Natural killer cell treated with Interleukin-12 subunit alpha and Interleukin-12 subunit beta and Interleukin-15 and Interleukin-18, amount 100 ng/mL, for 72 hours (primary cell): Measurements from ENCODE around the gene DCTN2. TPM values are rescaled to one million over a fixed set of nuclear protein-coding genes. Genes with fewer than 3 reads are reported as not detected.

Experiments
- ATAC-seq, 2 donors: fragments of 150-1000 bp; cut with Tn5 transposase in 1 of 2; sonication (Bioruptor Pico), chemical (Tn5 transposase) in 1 of 2; 2 replicates each; pipeline ENCODE4 v1.10.0; 2021
- DNase-seq: peaks from one replicate; pipeline ENCODE4 v3.0.0; 2022; ENCODE audit warnings: low spot score
- H3K27ac Mint-ChIP-seq, 2 donors: 1 replicate in 1 of 2; 2 replicates in 1 of 2; pipeline ENCODE4 v1.8.0; 2022; ENCODE audit warnings: mixed read lengths in 2 of 2, mild to moderate bottlenecking in 1 of 2, moderate library complexity in 1 of 2
- H3K27me3 Mint-ChIP-seq, 2 donors: 1 replicate in 1 of 2; 2 replicates in 1 of 2; pipeline ENCODE4 v1.8.0; 2022; ENCODE audit warnings: mixed read lengths in 2 of 2
- H3K36me3 Mint-ChIP-seq: one replicate; pipeline ENCODE4 v1.8.0; 2022; ENCODE audit warnings: mixed read lengths
- H3K4me1 Mint-ChIP-seq, 2 donors: 1 replicate in 1 of 2; 2 replicates in 1 of 2; pipeline ENCODE4 v1.8.0; 2022; ENCODE audit warnings: low read depth in 2 of 2, mixed read lengths in 2 of 2, mild to moderate bottlenecking in 1 of 2
- H3K4me3 Mint-ChIP-seq: one replicate; pipeline ENCODE4 v1.8.0; 2022; ENCODE audit warnings: mixed read lengths
- H3K9me3 Mint-ChIP-seq: 2 replicates; pipeline ENCODE4 v1.8.0; 2022; ENCODE audit warnings: mixed read lengths
- total RNA-seq, 2 donors: library from RNA; stranded (reverse); gene quantifications; one replicate each; pipeline ENCODE4 v1.2.3, GENCODE V29; 2022

DCTN2 gene
- total RNA-seq, 2 donors from 2014 or later: 94.2 to 98.7 TPM

DNA sequence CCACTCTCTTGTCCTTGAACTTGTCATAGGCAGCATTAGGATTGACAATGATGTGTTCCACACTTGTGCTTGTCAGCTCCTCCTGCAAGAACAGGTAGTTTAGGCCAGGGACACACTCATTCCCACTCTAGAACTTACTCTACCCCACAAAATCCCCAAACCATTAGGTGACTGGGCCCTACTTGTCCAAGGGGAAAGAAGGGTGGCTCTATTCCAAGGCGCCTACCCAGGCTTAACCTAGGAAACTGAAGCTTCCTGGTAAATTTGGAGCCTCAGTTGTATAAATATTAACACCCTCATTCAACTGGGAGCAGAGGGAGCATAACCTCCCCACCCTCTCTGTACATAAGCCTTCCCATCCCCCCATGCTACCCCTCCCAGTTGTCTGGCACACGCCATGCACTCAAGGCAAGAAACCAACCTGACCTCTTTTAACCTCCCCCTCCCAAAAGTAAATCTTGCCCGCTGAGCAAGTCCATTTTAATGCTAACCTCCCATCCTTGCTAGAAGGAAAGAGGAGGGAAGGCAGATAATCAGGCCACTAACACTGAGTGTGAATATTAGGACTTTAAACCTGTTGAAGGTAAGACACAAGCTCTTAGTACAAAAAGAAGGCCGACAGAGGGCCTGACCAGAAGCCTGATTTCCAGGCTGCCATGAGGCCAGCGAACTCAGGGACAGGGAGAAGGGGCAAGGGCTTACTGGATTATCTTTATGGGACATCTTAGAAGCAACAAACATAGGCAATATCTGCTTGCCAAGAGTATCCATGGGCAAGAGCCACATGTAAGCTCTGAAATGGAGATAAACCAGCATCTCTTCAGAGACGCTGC lies 11.0 kb downstream of the DCTN2 start:
- no peak overlapping the region for H3K27ac Mint-ChIP-seq
- no peaks in the 10 kb centered on the region for H3K27me3 Mint-ChIP-seq
- DNase-seq: no peak
- no peak for ATAC-seq
- H3K4me3 Mint-ChIP-seq: no peak overlapping the region
- peaks cover 13% of the 10 kb centered on the region for H3K36me3 Mint-ChIP-seq
- H3K9me3 Mint-ChIP-seq: no peaks in the 10 kb centered on the region
- H3K4me1 Mint-ChIP-seq: peaks cover 0 to 7% of the 10 kb centered on the region in 2 donors

GRCh38 chr12:57534991-57535543 lies 11.9 kb downstream of the DCTN2 start:
- ATAC-seq (no peak), DNase-seq (no peak)
- Mint-ChIP-seq H3K4me3 (no peak overlapping the region), H3K36me3 (peaks cover 14% of the 10 kb centered on the region), H3K27me3 (no peaks in the 10 kb centered on the region), H3K9me3 (no peaks in the 10 kb centered on the region), H3K27ac (no peak overlapping the region), H3K4me1 (peaks cover 0 to 7% of the 10 kb centered on the region in 2 donors)

DNA sequence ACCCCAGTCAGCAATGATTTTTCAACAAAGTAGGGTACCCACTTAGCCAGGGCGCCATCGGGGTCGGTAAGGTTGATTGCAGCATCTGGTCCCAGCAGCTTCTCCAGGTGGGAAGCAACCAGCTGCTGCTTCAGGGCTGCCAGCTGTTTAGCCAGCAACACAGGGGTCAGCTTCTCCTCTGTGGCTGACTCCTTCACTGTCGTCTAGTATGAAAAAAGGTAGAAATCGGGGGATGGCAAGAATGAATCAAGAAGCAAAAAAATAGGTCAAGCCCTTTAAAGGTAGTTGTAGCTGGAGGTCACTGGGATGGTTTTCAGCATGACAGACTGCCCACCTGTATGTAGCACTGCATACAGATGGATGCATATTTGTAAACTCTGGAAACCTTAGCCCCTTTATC lies 12.7 kb downstream of the DCTN2 start:
- H3K36me3 Mint-ChIP-seq: peaks cover 20% of the 10 kb centered on the region
- DNase-seq (no peak), ATAC-seq (no peak)
- no peaks in the 10 kb centered on the region for H3K9me3 Mint-ChIP-seq
- peaks cover 0 to 10% of the 10 kb centered on the region in 2 donors for H3K4me1 Mint-ChIP-seq
- no peak overlapping the region for H3K4me3 Mint-ChIP-seq
- no peaks in the 10 kb centered on the region for H3K27me3 Mint-ChIP-seq
- no peak overlapping the region for H3K27ac Mint-ChIP-seq

DNA sequence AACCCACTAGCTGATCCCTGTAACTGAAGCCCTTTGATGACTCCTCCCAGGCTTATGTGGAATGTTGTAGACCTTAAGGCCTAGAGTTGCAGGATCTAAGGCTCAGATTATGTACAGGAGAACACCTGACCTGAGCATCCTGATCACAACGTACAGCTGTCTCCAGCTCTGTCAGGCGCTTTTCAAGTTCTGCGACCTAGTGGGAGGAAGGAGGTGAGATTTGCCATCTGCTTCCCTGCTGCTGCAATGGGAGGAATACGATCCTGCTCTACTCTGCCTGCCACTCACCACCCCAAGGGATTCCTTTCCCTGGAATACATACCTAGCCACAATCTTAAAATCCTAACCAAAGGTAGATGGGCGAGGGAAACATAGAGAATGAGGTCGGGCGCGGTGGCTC lies 13.9 kb downstream of the DCTN2 start:
- Mint-ChIP-seq H3K9me3 (no peaks in the 10 kb centered on the region), H3K4me1 (peaks cover 0 to 8% of the 10 kb centered on the region in 2 donors), H3K36me3 (peaks cover 20% of the 10 kb centered on the region), H3K27ac (no peak overlapping the region), H3K4me3 (no peak overlapping the region), H3K27me3 (no peaks in the 10 kb centered on the region)
- ATAC-seq (no peak), DNase-seq (no peak)

DNA sequence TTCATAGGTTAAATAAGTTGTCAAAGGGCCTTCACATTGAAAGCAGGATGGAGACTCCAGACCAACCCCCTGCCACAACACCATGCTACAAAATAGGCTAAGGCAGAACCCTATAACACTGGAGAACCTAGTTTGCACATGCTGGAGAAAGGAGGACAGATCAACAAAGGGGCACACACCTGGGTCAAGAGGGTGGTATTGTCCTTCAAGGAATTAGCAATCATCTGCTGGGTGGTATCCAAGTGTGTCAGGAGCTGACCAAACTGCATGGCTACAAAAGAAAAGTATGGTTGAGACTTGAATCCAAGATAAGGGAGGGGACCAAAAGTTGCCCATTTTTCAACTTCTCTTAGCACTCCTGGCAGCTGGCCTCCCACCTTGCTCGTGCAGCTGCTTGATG lies 15.2 kb downstream of the DCTN2 start:
- H3K4me3 Mint-ChIP-seq: no peak overlapping the region
- no peaks in the 10 kb centered on the region for H3K27me3 Mint-ChIP-seq
- H3K36me3 Mint-ChIP-seq: peaks cover 20% of the 10 kb centered on the region
- H3K27ac Mint-ChIP-seq: no peak overlapping the region
- DNase-seq (no peak), ATAC-seq (no peak)
- H3K9me3 Mint-ChIP-seq: no peaks in the 10 kb centered on the region
- H3K4me1 Mint-ChIP-seq: peaks cover 0 to 7% of the 10 kb centered on the region in 2 donors

DNA sequence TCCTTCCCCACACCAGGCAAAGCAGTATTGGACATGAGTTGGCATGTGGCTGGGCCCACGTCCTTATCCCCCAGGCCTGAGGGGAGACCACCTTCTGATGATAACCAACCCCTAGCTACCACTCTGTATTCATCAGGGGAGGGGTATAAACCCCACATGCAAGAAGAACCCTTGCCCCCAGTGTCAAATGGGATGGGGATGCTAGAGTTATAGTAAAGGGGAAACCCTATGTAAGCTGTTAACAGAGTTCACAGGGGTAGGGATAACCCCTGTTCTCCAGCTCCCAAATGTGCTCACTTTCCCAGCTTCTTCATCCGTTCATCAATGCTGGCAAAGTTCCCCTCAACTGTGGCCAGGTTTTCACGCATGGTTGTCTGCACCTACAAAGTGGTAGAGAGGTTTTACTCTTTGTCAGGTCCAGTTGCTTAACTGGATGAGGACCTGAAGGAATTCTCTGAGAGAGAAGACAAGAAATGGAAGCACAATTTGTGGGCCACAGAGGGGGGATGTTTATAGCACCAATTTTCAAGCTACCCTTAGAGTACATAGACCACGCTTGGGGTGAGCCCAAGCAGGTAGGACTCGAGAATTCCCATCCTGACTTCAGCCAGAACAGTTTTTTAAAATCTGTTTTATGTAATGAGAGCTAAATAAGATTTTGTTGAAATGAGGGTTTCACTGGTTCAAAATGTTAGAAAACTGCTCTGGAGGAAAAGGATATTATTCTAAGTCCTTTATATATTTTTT lies 16.4 kb downstream of the DCTN2 start:
- Mint-ChIP-seq H3K4me3 (no peak overlapping the region), H3K36me3 (peaks cover 20% of the 10 kb centered on the region), H3K4me1 (peaks cover 0 to 8% of the 10 kb centered on the region in 2 donors), H3K27me3 (no peaks in the 10 kb centered on the region), H3K27ac (peak overlapping the region; percentile 35 to 37), H3K9me3 (no peaks in the 10 kb centered on the region)
- DNase-seq (no peak), ATAC-seq (no peak)

GRCh38 chr12:57529831-57530230 lies 17.2 kb downstream of the DCTN2 start:
- ATAC-seq: no peak
- Mint-ChIP-seq H3K27ac (peak overlapping the region; percentile 35 to 37), H3K9me3 (no peaks in the 10 kb centered on the region), H3K27me3 (no peaks in the 10 kb centered on the region), H3K4me3 (no peak overlapping the region), H3K36me3 (peaks cover 14% of the 10 kb centered on the region), H3K4me1 (peaks cover 0 to 6% of the 10 kb centered on the region in 2 donors)
- DNase-seq: no peak

DNA sequence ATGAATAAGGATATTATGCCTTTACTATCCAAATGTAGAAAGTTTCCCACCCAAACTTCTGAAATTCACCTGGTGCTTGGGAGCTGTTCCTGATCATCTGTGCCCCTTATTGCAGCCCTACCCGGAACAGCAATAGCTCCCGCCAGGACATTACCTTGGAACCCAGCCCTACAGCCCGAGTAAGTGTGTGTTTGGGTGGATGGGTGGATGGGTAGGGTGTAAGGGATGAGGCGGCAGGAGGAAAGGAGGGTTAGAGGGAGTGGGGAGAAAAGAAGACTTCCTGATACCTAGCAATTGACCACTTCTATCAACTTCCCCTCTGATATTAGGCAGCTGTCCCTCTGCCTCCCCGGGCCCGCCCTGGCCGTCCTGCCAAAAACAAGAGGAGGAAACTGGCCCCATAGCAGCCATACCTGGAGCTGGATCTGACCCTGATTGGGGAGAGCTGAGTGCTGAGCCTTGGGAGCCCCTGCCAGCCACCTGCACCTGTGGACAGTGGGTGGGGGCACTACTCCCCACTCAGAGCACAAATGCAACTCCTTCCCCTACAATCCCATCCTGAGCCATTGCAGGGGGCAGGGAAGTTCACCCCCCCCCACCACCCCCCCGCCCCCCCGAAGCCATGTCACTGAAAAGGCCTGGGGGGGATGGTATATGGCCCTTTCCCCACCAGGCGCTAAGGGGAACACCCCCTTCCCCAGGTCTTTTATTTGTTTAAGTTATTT lies 18.0 kb downstream of the DCTN2 start:
- Mint-ChIP-seq H3K27ac (peak overlapping the region in 1 of 2 donors; percentile 35), H3K4me3 (no peak overlapping the region), H3K9me3 (no peaks in the 10 kb centered on the region), H3K4me1 (peaks cover 7 to 13% of the 10 kb centered on the region in 2 donors), H3K36me3 (peaks cover 19% of the 10 kb centered on the region), H3K27me3 (no peaks in the 10 kb centered on the region)
- no peak for ATAC-seq
- no peak for DNase-seq

- Mint-ChIP-seq H3K4me3 (no peak overlapping the region), H3K27ac (no peak overlapping the region), H3K36me3 (peaks cover 19% of the 10 kb centered on the region), H3K9me3 (no peaks in the 10 kb centered on the region), H3K4me1 (peaks cover 14 to 21% of the 10 kb centered on the region in 2 donors), H3K27me3 (no peaks in the 10 kb centered on the region)
- no peak for DNase-seq
- no peak for ATAC-seq
Measured at GRCh38 chr12:57528176-57528575, 18.8 kb downstream of the DCTN2 start.

DNA sequence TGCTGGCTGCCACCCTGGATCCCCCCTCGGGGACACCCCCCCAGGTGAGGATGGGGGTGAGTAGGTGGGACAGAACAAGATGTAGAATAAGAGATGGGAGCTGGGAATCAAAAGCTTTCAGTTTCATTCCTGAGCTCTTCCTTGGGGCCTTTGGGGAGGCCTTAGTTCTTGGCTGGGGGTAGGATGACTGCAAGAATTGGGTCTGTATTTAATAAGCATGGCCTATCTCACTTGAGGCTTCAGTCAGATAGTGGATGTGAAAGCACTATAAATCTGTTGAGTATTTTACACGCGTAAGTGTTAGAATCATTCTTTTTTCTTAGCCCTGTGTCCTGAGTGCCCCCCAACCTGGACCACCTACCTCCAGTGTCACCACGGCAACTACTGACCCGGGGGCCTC lies 19.8 kb downstream of the DCTN2 start:
- peak overlapping the region in 1 of 2 donors; percentile 47 for H3K27ac Mint-ChIP-seq
- H3K4me3 Mint-ChIP-seq: no peak overlapping the region
- no peaks in the 10 kb centered on the region for H3K27me3 Mint-ChIP-seq
- ATAC-seq (no peak), DNase-seq (no peak)
- H3K36me3 Mint-ChIP-seq: peaks cover 12% of the 10 kb centered on the region
- H3K4me1 Mint-ChIP-seq: peaks cover 18 to 24% of the 10 kb centered on the region in 2 donors
- no peaks in the 10 kb centered on the region for H3K9me3 Mint-ChIP-seq

GRCh38 chr12:57526477-57527126 lies 20.4 kb downstream of the DCTN2 start:
- DNase-seq: no peak
- H3K4me1 Mint-ChIP-seq: peaks cover 24 to 30% of the 10 kb centered on the region in 2 donors
- ATAC-seq: no peak
- no peaks in the 10 kb centered on the region for H3K9me3 Mint-ChIP-seq
- H3K27me3 Mint-ChIP-seq: no peaks in the 10 kb centered on the region
- H3K27ac Mint-ChIP-seq: peak overlapping the region in 1 of 2 donors; percentile 47
- H3K36me3 Mint-ChIP-seq: peaks cover 12% of the 10 kb centered on the region
- no peak overlapping the region for H3K4me3 Mint-ChIP-seq

GRCh38 chr12:57525615-57526383 lies 21.2 kb downstream of the DCTN2 start:
- Mint-ChIP-seq H3K4me1 (peaks cover 28 to 36% of the 10 kb centered on the region in 2 donors), H3K4me3 (no peak overlapping the region), H3K36me3 (peaks cover 12% of the 10 kb centered on the region), H3K27me3 (no peaks in the 10 kb centered on the region), H3K9me3 (no peaks in the 10 kb centered on the region), H3K27ac (no peak overlapping the region)
- ATAC-seq (no peak), DNase-seq (no peak)
